Esophagus muscularis mucosa (tissue), 4 donors: Measurements from ENCODE around the gene CHDH. TPM values are rescaled to one million over a fixed set of nuclear protein-coding genes. Genes with fewer than 3 reads are reported as not detected.

Experiments
- DNase-seq: peaks from one replicate; pipeline ENCODE4 v3.0.0-alpha.2; 2017; ENCODE audit errors: extremely low spot score
- H3K27ac ChIP-seq, 4 donors: fragments of 200-600 bp; sonication (generic); replicated peaks in 1 of 4; 1 replicate in 3 of 4; 2 replicates in 1 of 4; pipeline ENCODE4 v1.5.1; 2016 to 2019; ENCODE audit warnings: mild to moderate bottlenecking in 1 of 4
- H3K27me3 ChIP-seq, 4 donors: fragments of 200-600 bp; sonication (generic); one replicate each; pipeline versions ENCODE4 v1.5.1 to v1.6.0; 2016 to 2019
- H3K36me3 ChIP-seq, 4 donors: fragments of 200-600 bp; sonication (generic); one replicate each; pipeline ENCODE4 v1.5.1; 2016 to 2019
- H3K4me1 ChIP-seq, 4 donors: fragments of 200-600 bp; sonication (generic); one replicate each; pipeline ENCODE4 v1.5.1; 2016 to 2019
- H3K4me3 ChIP-seq, 4 donors: fragments of 200-600 bp; sonication (generic); 1 replicate in 2 of 4; 2 replicates in 2 of 4; pipeline ENCODE4 v1.5.1; 2016 to 2019; ENCODE audit warnings: mild to moderate bottlenecking in 4 of 4, moderate library complexity in 1 of 4
- H3K9me3 ChIP-seq, 4 donors: fragments of 200-600 bp; sonication (generic); 1 replicate in 3 of 4; 2 replicates in 1 of 4; pipeline ENCODE4 v1.5.1; 2016 to 2019
- CTCF ChIP-seq, 3 experiments: fragments of 200-600 bp in 2 of 3; fragments of 450-650 bp in 1 of 3; sonication (generic) in 2 of 3; IDR thresholded peaks; one replicate each; pipeline ENCODE4 v1.5.1; 2017 to 2019; ENCODE audit warnings: antibody characterized with exemption in 3 of 3, mild to moderate bottlenecking in 2 of 3, moderate library complexity in 1 of 3
- EP300 ChIP-seq: sonication (generic); formaldehyde crosslinking; IDR thresholded peaks from one replicate; pipeline ENCODE4 v1.6.1; 2017; ENCODE audit warnings: antibody characterized with exemption
- POLR2A ChIP-seq: fragments of 450-650 bp; IDR thresholded peaks from one replicate; pipeline ENCODE4 v1.6.1; 2017; ENCODE audit warnings: antibody characterized with exemption, moderate library complexity, mild to moderate bottlenecking, low read depth
- POLR2AphosphoS5 ChIP-seq, 2 donors: sonication (generic); formaldehyde crosslinking; IDR thresholded peaks; one replicate each; pipeline ENCODE4 v1.6.1; 2017; ENCODE audit warnings: antibody characterized with exemption in 2 of 2
- WGBS: methylation state at CpG from one replicate; pipeline ENCODE4 v1.1.5; 2018; 5-methylcytosine and 5-hydroxymethylcytosine counted together
- intact Hi-C: fragments of 100-400 bp; cut with DNase I; formaldehyde crosslinking; loops from one replicate; pipeline ENCODE4 v1.15.1; 2023
- total RNA-seq, 4 donors: library from RNA; depleted of rRNA; stranded (reverse); fragments of >200 nt; gene quantifications; one replicate each; pipeline versions ENCODE4 v1.1.0 to v1.2.1, GENCODE V29; 2016

CHDH gene
- total RNA-seq, 4 donors from 2014 or later, result 0.42 to 3.2 (median 1.7) TPM

DNA sequence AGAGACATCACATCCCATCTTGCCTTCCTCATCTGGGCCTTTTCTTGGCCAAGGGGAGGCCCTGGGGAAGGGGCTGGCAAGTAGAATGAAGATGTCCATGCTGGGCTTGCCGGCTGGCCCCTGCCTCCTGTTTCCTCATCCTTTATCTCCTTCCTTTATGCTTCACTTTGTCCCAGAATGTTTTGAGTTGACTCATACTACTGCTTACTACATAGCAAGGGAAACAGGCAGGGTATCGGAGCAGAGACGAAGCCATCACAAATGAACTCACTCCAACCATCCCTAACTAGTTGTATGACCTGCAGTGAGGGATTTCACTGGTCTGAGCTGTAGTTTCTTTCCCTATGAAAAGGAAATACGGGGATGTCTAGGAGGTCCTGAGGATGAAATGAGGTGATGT is 66.0 kb downstream of the CHDH start:
- intact Hi-C loops, result no loop called here

DNA sequence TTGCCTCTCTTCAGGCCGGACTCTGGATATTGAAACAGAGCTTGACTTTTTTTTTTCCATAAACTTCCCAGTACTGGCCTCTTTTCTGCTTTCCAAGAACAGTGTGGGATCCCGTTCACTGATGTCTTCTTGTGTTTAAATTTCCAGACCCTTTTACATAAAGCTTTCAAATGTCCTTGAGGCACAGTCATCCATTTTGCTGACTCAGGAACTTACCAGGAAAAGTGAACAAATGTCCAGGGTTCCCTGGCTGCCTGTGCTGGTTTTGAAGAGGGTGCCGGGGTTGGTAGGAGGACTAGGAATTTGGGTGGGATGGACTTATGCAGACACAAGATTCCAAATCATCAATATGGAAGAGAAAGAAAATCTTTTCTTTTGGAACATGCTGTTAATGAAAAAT is 68.1 kb downstream of the CHDH start:
- Histone ChIP-seq H3K9me3 (no peaks in the 10 kb centered on the region), H3K27me3 (no peaks in the 10 kb centered on the region), H3K27ac (no peak overlapping the region), H3K4me1 (peaks cover 0 to 15% (median 13%) of the 10 kb centered on the region in 4 donors), H3K4me3 (no peak overlapping the region), H3K36me3 (no peaks in the 10 kb centered on the region)
- DNase-seq, result no peak
- TF ChIP-seq POLR2AphosphoS5 (IDR thresholded peaks at IDR 0.05), result no peak
- TF ChIP-seq EP300, result no peak
- TF ChIP-seq POLR2A, result no peak
- intact Hi-C loops, result no loop called here
- WGBS, result 90% methylated on average over 3 of the region's 3 CpGs

More for the DNA sequence above, 66.0 kb downstream of the CHDH start:
- peaks cover 0 to 5% (median 4%) of the 10 kb centered on the region in 4 donors for H3K4me1 ChIP-seq
- H3K4me3 ChIP-seq, result no peak overlapping the region
- H3K36me3 ChIP-seq, result no peaks in the 10 kb centered on the region
- no peak for DNase-seq
- H3K27ac ChIP-seq, result no peak overlapping the region
- H3K27me3 ChIP-seq, result no peaks in the 10 kb centered on the region
- TF ChIP-seq POLR2A (no peak), CTCF (IDR thresholded peaks at IDR 0.05) (no peak), POLR2AphosphoS5 (IDR thresholded peaks at IDR 0.05) (no peak), EP300 (no peak)
- WGBS, result 99% methylated on average over 4 of the region's 4 CpGs
- H3K9me3 ChIP-seq, result no peaks in the 10 kb centered on the region

DNA sequence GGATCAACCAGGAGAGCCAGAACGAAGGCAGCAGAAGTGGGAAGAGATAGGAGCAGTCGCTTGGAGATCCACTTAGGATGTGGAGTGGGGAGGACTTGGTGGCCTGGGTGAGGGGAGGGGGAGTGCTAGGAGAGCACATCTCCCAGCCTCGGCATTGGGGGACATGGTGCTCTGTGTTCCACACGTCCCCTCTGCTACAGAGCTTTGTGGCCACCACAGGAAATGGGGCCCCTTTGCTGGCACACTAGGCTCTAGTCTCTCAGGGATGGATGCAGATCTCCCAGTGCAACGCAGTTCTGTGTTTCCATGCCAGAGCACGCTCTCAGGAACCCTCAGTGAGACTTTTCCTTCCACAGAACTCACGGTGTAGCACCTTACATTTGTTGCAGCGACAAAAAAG is 68.8 kb downstream of the CHDH start:
- Histone ChIP-seq H3K27ac (no peak overlapping the region), H3K27me3 (no peaks in the 10 kb centered on the region), H3K36me3 (no peaks in the 10 kb centered on the region), H3K4me3 (no peak overlapping the region), H3K4me1 (peaks cover 0 to 22% (median 20%) of the 10 kb centered on the region in 4 donors), H3K9me3 (no peaks in the 10 kb centered on the region)
- TF ChIP-seq CTCF (IDR thresholded peaks at IDR 0.05), result no peak
- TF ChIP-seq POLR2A, result no peak
- TF ChIP-seq EP300, result no peak
- TF ChIP-seq POLR2AphosphoS5 (IDR thresholded peaks at IDR 0.05), result no peak
- DNase-seq, result no peak
- intact Hi-C loops, result no loop called here
- 89% methylated on average over 8 of the region's 8 CpGs for WGBS

DNA sequence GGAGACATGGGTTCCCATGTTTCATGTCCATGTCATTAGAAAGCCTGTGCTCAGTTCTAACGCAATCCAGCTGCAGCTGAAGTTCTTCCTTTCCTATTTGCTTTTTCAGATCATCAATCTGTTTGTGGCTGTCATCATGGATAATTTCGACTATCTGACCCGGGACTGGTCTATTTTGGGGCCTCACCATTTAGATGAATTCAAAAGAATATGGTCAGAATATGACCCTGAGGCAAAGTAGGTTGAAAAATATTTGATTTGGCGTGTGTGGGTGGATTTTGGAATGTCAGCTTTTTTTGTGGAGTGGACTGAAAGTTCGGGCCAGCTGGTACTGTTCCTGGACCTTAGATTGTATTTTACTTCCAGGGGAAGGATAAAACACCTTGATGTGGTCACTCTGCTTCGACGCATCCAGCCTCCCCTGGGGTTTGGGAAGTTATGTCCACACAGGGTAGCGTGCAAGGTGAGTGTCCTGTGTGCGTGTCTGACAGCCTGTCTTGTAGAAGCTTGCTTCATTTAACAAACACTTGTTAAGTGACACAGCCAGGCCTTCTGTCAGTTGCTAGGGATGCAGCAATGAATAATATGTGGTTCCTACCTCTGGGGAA is 69.6 kb downstream of the CHDH start:
- Histone ChIP-seq H3K27ac (no peak overlapping the region), H3K27me3 (no peaks in the 10 kb centered on the region), H3K36me3 (no peaks in the 10 kb centered on the region), H3K4me3 (no peak overlapping the region), H3K4me1 (peaks cover 0 to 22% (median 20%) of the 10 kb centered on the region in 4 donors), H3K9me3 (no peaks in the 10 kb centered on the region)
- intact Hi-C loops, result no loop called here
- DNase-seq, result no peak
- TF ChIP-seq POLR2A, result no peak
- TF ChIP-seq EP300, result no peak
- TF ChIP-seq CTCF (IDR thresholded peaks at IDR 0.05), result no peak
- no peak for TF ChIP-seq POLR2AphosphoS5 (IDR thresholded peaks at IDR 0.05)
- 53% methylated on average over 9 of the region's 9 CpGs for WGBS

DNA sequence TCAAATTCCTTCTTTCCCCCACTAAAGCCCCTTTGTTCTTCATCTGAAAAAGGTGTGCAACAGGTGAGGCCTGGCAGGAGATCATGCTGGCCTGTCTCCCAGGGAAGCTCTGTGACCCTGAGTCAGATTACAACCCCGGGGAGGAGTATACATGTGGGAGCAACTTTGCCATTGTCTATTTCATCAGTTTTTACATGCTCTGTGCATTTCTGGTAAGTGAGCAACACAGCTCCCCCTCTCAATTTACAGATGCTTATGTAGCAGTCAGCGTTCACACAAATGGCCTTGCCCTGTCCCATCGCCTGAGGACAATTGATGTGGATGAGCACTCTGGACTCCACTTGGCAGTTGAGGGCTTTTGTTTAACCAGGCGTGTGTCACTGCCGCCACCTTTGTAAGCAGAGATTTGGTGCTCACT is 70.4 kb downstream of the CHDH start:
- no peaks in the 10 kb centered on the region for H3K27me3 ChIP-seq
- H3K4me3 ChIP-seq, result no peak overlapping the region
- intact Hi-C loops, result no loop called here
- no peak for DNase-seq
- H3K4me1 ChIP-seq, result peaks cover 0 to 22% (median 20%) of the 10 kb centered on the region in 4 donors
- no peak overlapping the region for H3K27ac ChIP-seq
- TF ChIP-seq POLR2A, result no peak
- no peak for TF ChIP-seq EP300
- no peak for TF ChIP-seq POLR2AphosphoS5 (IDR thresholded peaks at IDR 0.05)
- no peak for TF ChIP-seq CTCF (IDR thresholded peaks at IDR 0.05)
- H3K36me3 ChIP-seq, result no peaks in the 10 kb centered on the region
- 86% methylated on average over 3 of the region's 5 CpGs for WGBS
- no peaks in the 10 kb centered on the region for H3K9me3 ChIP-seq
